WTC11 (cell line): ENCODE results near the gene TRIP11. TPM values are rescaled to one million over a fixed set of nuclear protein-coding genes. Genes with fewer than 3 reads are reported as not detected.

ENCODE experiments used
- ATAC-seq: fragments of 200-7000 bp; cut with Tn5 transposase; 2 replicates; pipeline ENCODE4 v1.10.0; 2021; ENCODE audit warnings: mild to moderate bottlenecking, moderate library complexity
- CTCF ChIA-PET: fragments of 300-600 bp; sonication (Branson Sonifier 250); formaldehyde crosslinking; loops from one replicate; lab custom pipeline; 2021; ENCODE audit warnings: antibody characterized with exemption; lab: Charles Lee
- POLR2A ChIA-PET: fragments of 350-600 bp; sonication (Branson Sonifier 250); formaldehyde crosslinking; loops from one replicate; lab custom pipeline; 2021; ENCODE audit warnings: antibody characterized with exemption; lab: Charles Lee
- DNase-seq: peaks from one replicate; pipeline ENCODE4 v3.0.0; 2021; ENCODE audit warnings: low spot score
- H3K27ac Mint-ChIP-seq: 2 replicates; pipeline ENCODE4 v1.8.0; 2021; ENCODE audit warnings: mixed read lengths
- H3K27me3 Mint-ChIP-seq: 2 replicates; pipeline ENCODE4 v1.8.0; 2021; ENCODE audit warnings: low read depth, mild to moderate bottlenecking, moderate library complexity, mixed read lengths
- H3K36me3 Mint-ChIP-seq: 2 replicates; pipeline ENCODE4 v1.8.0; 2021; ENCODE audit warnings: mixed read lengths
- H3K4me1 Mint-ChIP-seq: 2 replicates; pipeline ENCODE4 v1.8.0; 2022; ENCODE audit warnings: mixed read lengths
- H3K4me3 Mint-ChIP-seq: 2 replicates; pipeline ENCODE4 v1.8.0; 2021; ENCODE audit warnings: mild to moderate bottlenecking, moderate library complexity, mixed read lengths
- H3K9me3 Mint-ChIP-seq: 2 replicates; pipeline ENCODE4 v1.8.0; 2021; ENCODE audit warnings: mixed read lengths
- CTCF ChIP-seq: fragments of 200-600 bp; IDR thresholded peaks from 2 replicates; pipeline ENCODE4 v1.8.0; 2022; ENCODE audit warnings: antibody characterized with exemption
- EMX1 ChIP-seq: fragments of 250-450 bp; sonication (Bioruptor Pico); IDR thresholded peaks from 2 replicates; pipeline ENCODE4 v1.8.0; 2021; ENCODE audit warnings: mild to moderate bottlenecking
- ERG ChIP-seq: fragments of 250-450 bp; sonication (Bioruptor Pico); IDR thresholded peaks from 2 replicates; pipeline ENCODE4 v1.8.0; 2021; ENCODE audit warnings: mild to moderate bottlenecking
- ESRRA ChIP-seq: sonication (generic); formaldehyde crosslinking; IDR thresholded peaks from 2 replicates; pipeline ENCODE4 v1.8.1; 2022; ENCODE audit warnings: mild to moderate bottlenecking, missing genetic modification reagents, borderline replicate concordance
- FOXJ3 ChIP-seq: sonication (generic); formaldehyde crosslinking; IDR thresholded peaks from 2 replicates; pipeline ENCODE4 v1.9.0; 2021; ENCODE audit warnings: missing genetic modification reagents, mild to moderate bottlenecking, borderline replicate concordance
- JUN ChIP-seq: sonication (generic); formaldehyde crosslinking; IDR thresholded peaks from 2 replicates; pipeline ENCODE4 v1.8.0; 2023; ENCODE audit warnings: mild to moderate bottlenecking, missing genetic modification reagents
- NFATC4 ChIP-seq: fragments of 250-450 bp; sonication (Bioruptor Pico); IDR thresholded peaks from 2 replicates; pipeline ENCODE4 v1.9.0; 2021; ENCODE audit warnings: mild to moderate bottlenecking
- NFYB ChIP-seq: sonication (generic); formaldehyde crosslinking; conservative IDR thresholded peaks from 2 replicates; pipeline ENCODE4 v1.8.0; 2022; ENCODE audit warnings: low read depth, missing genetic modification reagents
- NR3C1 ChIP-seq: sonication (generic); formaldehyde crosslinking; conservative IDR thresholded peaks from 2 replicates; pipeline ENCODE4 v1.8.1; 2023; ENCODE audit warnings: low read depth, mild to moderate bottlenecking, missing genetic modification reagents
- RELA ChIP-seq: sonication (generic); formaldehyde crosslinking; IDR thresholded peaks from 2 replicates; pipeline ENCODE4 v1.8.1; 2022; ENCODE audit warnings: missing genetic modification reagents, mild to moderate bottlenecking, borderline replicate concordance
- RORB ChIP-seq: fragments of 250-450 bp; sonication (Bioruptor Pico); IDR thresholded peaks from 2 replicates; pipeline ENCODE4 v1.9.0; 2021; ENCODE audit warnings: mild to moderate bottlenecking
- SMAD3 ChIP-seq: sonication (generic); formaldehyde crosslinking; IDR thresholded peaks from 2 replicates; pipeline ENCODE4 v1.8.0; 2022; ENCODE audit warnings: missing genetic modification reagents, mild to moderate bottlenecking, borderline replicate concordance
- SMAD4 ChIP-seq: sonication (generic); formaldehyde crosslinking; IDR thresholded peaks from 2 replicates; pipeline ENCODE4 v1.8.0; 2022; ENCODE audit warnings: mild to moderate bottlenecking, missing genetic modification reagents
- SP1 ChIP-seq: sonication (generic); formaldehyde crosslinking; conservative IDR thresholded peaks from 2 replicates; pipeline ENCODE4 v1.8.1; 2022; ENCODE audit warnings: missing genetic modification reagents
- STAT6 ChIP-seq: sonication (generic); formaldehyde crosslinking; conservative IDR thresholded peaks from 2 replicates; pipeline ENCODE4 v1.8.1; 2023; ENCODE audit warnings: mild to moderate bottlenecking, low read depth, missing genetic modification reagents, moderate library complexity
- ZBTB21 ChIP-seq: sonication (generic); formaldehyde crosslinking; IDR thresholded peaks from 2 replicates; pipeline ENCODE4 v1.8.1; 2023; ENCODE audit warnings: mild to moderate bottlenecking, missing genetic modification reagents, borderline replicate concordance
- ZNF263 ChIP-seq: sonication (generic); formaldehyde crosslinking; IDR thresholded peaks from 2 replicates; pipeline ENCODE4 v1.8.1; 2022; ENCODE audit warnings: low read depth, mild to moderate bottlenecking, moderate library complexity, missing genetic modification reagents
- ZNF396 ChIP-seq: fragments of 250-450 bp; sonication (Bioruptor Pico); IDR thresholded peaks from 2 replicates; pipeline ENCODE4 v1.8.0; 2021; ENCODE audit warnings: mild to moderate bottlenecking, moderate library complexity, borderline replicate concordance
- ZNF416 ChIP-seq: fragments of 250-450 bp; sonication (Bioruptor Pico); IDR thresholded peaks from 2 replicates; pipeline ENCODE4 v1.9.0; 2021; ENCODE audit warnings: mild to moderate bottlenecking, inconsistent platforms
- total RNA-seq: library from RNA; stranded (reverse); gene quantifications from 3 replicates; pipeline ENCODE4 v1.2.3, GENCODE V29; 2021

TRIP11 gene
- total RNA-seq, 1 experiment from 2014 or later: 34.4 TPM

GRCh38 chr14:91953170-91953985, 86.5 kb downstream of the TRIP11 start:
- CTCF ChIA-PET: interaction anchor here (0.5 kb wide), 1 partner anchor 363 kb away, joined by 3 read pairs; no protein-coding TSS in a partner anchor
- TF ChIP-seq RELA (CRISPR knock-in tag): no peak
- no peak for TF ChIP-seq ERG
- TF ChIP-seq ZNF263 (CRISPR knock-in tag): no peak
- TF ChIP-seq NFYB: no peak
- no peak for TF ChIP-seq FOXJ3 (CRISPR knock-in tag)
- no peak for TF ChIP-seq RORB
- no peak for TF ChIP-seq EMX1 (CRISPR knock-in tag)
- no peak for TF ChIP-seq ESRRA
- TF ChIP-seq ZNF416: no peak
- no peak for TF ChIP-seq JUN (CRISPR knock-in tag)
- TF ChIP-seq, all 79 proteins: peak for 0
- Mint-ChIP-seq H3K27ac (no peak overlapping the region), H3K4me1 (peaks cover 6% of the 10 kb centered on the region), H3K36me3 (no peaks in the 10 kb centered on the region), H3K27me3 (peaks cover 14% of the 10 kb centered on the region), H3K4me3 (no peak overlapping the region), H3K9me3 (no peaks in the 10 kb centered on the region)
- DNase-seq (no peak), ATAC-seq (no peak)
- POLR2A ChIA-PET: interaction anchor here (0.6 kb wide), 1 partner anchor 155 kb away, joined by 4 read pairs; no protein-coding TSS in a partner anchor

- Mint-ChIP-seq H3K36me3 (no peaks in the 10 kb centered on the region), H3K27ac (no peak within 1 kb of the TSS), H3K4me1 (peaks cover 15% of the 10 kb centered on the region), H3K27me3 (peaks cover 42% of the 10 kb centered on the region), H3K9me3 (no peaks in the 10 kb centered on the region), H3K4me3 (peak within 1 kb of the TSS; percentile 83)
- POLR2A ChIA-PET: no interaction called here
- CTCF ChIA-PET: interaction anchor here (1.1 to 1.8 kb wide), 3 partner anchors 36 to 53 kb away, joined by 4 to 11 read pairs (median 7); no protein-coding TSS in a partner anchor
- TF ChIP-seq SP1 (CRISPR knock-in tag) (0 out of 2 replicates have a peak, but pooled peaks have one; percentile 31), SMAD4 (CRISPR knock-in tag) (no peak), ZBTB21 (no peak), SMAD3 (no peak)
- DNase-seq (peak; percentile 58), ATAC-seq (peak; percentile 90)
These were observed 92.2 kb downstream of the TRIP11 start, which contains the start of gene FBLN5 for GRCh38 chr14:91947475-91948184. FBLN5 (minus strand) TSS chr14:91947694; CDS start chr14:91947229, 465 bp downstream.

- CTCF ChIA-PET: interaction anchor here (0.7 to 1.8 kb wide), 5 partner anchors 35 to 159 kb away, joined by 3 to 11 read pairs (median 4); partner anchors contain the start of gene ATXN3
- Mint-ChIP-seq H3K36me3 (no peaks in the 10 kb centered on the region), H3K4me1 (peaks cover 19% of the 10 kb centered on the region), H3K4me3 (peak overlapping the region; percentile 83), H3K27ac (no peak overlapping the region), H3K9me3 (no peaks in the 10 kb centered on the region), H3K27me3 (peaks cover 39% of the 10 kb centered on the region)
- peak; percentile 18 for DNase-seq
- no peak; the same call in 1 of the 2 replicates for ATAC-seq
- POLR2A ChIA-PET: no interaction called here
- TF ChIP-seq ESRRA (no peak), CTCF (no peak), ZNF396 (CRISPR knock-in tag) (no peak), NFATC4 (CRISPR knock-in tag) (no peak), RELA (CRISPR knock-in tag) (no peak), ZBTB21 (no peak), NR3C1 (CRISPR knock-in tag) (no peak), STAT6 (CRISPR knock-in tag) (no peak)
These were observed 93.0 kb downstream of the TRIP11 start for GRCh38 chr14:91946622-91947474.
